Measurements from ENCODE around the gene SHC4. TPM values are rescaled to one million over a fixed set of nuclear protein-coding genes. Genes with fewer than 3 reads are reported as not detected.

Gene SHC4
- total RNA-seq: 0.68 TPM
- long read RNA-seq: 0 reads

DNA sequence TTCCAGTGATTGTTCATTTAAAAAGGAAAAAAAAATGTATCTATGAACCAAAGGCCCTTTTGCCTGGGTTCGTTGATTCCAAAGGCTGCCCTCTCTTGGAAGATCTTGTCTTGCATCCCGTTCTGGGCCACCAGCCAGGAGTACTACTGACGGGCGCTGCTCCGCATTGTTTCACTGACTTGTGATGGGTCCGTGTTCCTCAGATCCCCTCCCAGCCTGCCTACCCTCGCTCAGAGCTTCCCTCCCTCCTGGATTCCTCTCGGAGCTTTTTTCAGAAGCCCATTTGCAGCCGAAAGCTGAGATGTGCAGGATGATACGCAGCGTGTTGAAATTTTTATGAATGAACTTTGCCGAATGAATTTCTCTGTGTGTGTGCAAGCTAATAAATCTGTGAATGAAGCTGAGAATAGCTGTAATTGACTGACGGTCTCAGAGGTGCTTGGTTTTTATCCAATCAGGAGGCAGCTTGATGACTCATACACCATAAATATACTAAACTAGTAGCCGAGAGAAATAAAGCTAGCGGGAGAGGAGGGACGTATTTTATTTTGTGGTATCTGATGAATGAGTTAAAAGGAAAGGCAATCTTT, at the start of gene SHC4:
Gene SHC4 (minus strand): TSS at position 396 of the 590 bp plus-strand sequence. CDS start 904 bp downstream, outside the sequence.
- Histone ChIP-seq H3K36me3 (no peaks in the 10 kb centered on the region), H3K4me3 (peak within 1 kb of the TSS; percentile 55), H3K27me3 (ENCODE audit: low read depth) (peaks cover 32% of the 10 kb centered on the region), H3K4me1 (peaks cover 23% of the 10 kb centered on the region), H3K9me3 (no peaks in the 10 kb centered on the region), H3K27ac (no peak within 1 kb of the TSS)
- no peak for TF ChIP-seq CTCF (IDR thresholded peaks at IDR 0.05)
- peak; percentile 61 to 69 for ATAC-seq
- intact Hi-C loops (cut with DNase I): no loop called here
- DNase-seq: no peak

DNA sequence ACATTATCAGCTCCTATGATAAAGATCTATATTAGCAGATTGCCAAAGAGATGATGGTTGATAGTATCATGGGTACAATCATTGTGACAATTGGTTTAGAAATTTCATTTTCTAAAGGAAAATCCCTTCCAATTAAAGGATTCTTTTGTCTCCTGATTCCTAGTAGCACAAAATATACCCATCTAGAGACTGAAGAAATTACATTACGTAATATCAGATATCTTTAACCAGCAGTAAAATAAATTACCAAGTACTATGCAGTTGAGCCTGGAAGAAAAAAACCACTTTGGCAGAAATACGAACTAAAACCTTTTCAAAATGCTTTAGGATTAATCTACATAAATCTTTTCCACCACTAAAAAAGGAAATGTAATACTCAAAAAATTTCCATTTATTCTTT, 35.6 kb upstream of the SHC4 start:
- H3K4me1 ChIP-seq: no peaks in the 10 kb centered on the region
- no peak for ATAC-seq
- no peak for DNase-seq
- H3K36me3 ChIP-seq: peaks cover 66% of the 10 kb centered on the region
- no peaks in the 10 kb centered on the region for H3K27me3 ChIP-seq (ENCODE audit: low read depth)
- intact Hi-C loops (cut with DNase I): no loop called here
- no peak overlapping the region for H3K4me3 ChIP-seq
- no peak for TF ChIP-seq CTCF (IDR thresholded peaks at IDR 0.05)
- H3K9me3 ChIP-seq: no peaks in the 10 kb centered on the region
- H3K27ac ChIP-seq: no peak overlapping the region

GRCh38 chr15:48996276-48996675, 32.6 kb upstream of the SHC4 start:
- DNase-seq (no peak), ATAC-seq (no peak)
- intact Hi-C loops (cut with DNase I): no loop called here
- no peaks in the 10 kb centered on the region for H3K4me1 ChIP-seq
- peaks cover 94% of the 10 kb centered on the region for H3K36me3 ChIP-seq
- no peak for TF ChIP-seq CTCF (IDR thresholded peaks at IDR 0.05)
- H3K27ac ChIP-seq: no peak overlapping the region
- no peak overlapping the region for H3K4me3 ChIP-seq
- no peaks in the 10 kb centered on the region for H3K9me3 ChIP-seq
- H3K27me3 ChIP-seq (ENCODE audit: low read depth): no peaks in the 10 kb centered on the region

- Histone ChIP-seq H3K27ac (no peak overlapping the region), H3K36me3 (peaks cover 90% of the 10 kb centered on the region), H3K27me3 (ENCODE audit: low read depth) (no peaks in the 10 kb centered on the region), H3K9me3 (no peaks in the 10 kb centered on the region), H3K4me1 (no peaks in the 10 kb centered on the region), H3K4me3 (no peak overlapping the region)
- intact Hi-C loops (cut with DNase I): no loop called here
- ATAC-seq (no peak), DNase-seq (no peak)
- no peak for TF ChIP-seq CTCF (IDR thresholded peaks at IDR 0.05)
Observed at GRCh38 chr15:48993380-48993779, 29.7 kb upstream of the SHC4 start.

- H3K27ac ChIP-seq: no peak overlapping the region
- DNase-seq (no peak), ATAC-seq (peak in 1 of 2 donors; percentile 60)
- TF ChIP-seq CTCF (IDR thresholded peaks at IDR 0.05): no peak
- intact Hi-C loops (cut with DNase I): no loop called here
- peaks cover 88% of the 10 kb centered on the region for H3K36me3 ChIP-seq
- no peaks in the 10 kb centered on the region for H3K4me1 ChIP-seq
- no peak overlapping the region for H3K4me3 ChIP-seq
- H3K27me3 ChIP-seq (ENCODE audit: low read depth): no peaks in the 10 kb centered on the region
- no peaks in the 10 kb centered on the region for H3K9me3 ChIP-seq
Observed at GRCh38 chr15:48992545-48992944, 28.8 kb upstream of the SHC4 start.
